DOHH2 (cell line): ENCODE results near the gene EIPR1.

Experiments
- H3F3A ChIP-seq: fragments of 200-600 bp; sonication (generic), shearing (Covaris generic); 2 replicates; pipeline ENCODE4 v1.6.0; 2016; ENCODE audit warnings: antibody characterized with exemption, mild to moderate bottlenecking; ENCODE audit not compliant: control insufficient read depth, insufficient read depth
- H3K27ac ChIP-seq: fragments of 200-600 bp; sonication (generic); 2 replicates; pipeline ENCODE4 v1.5.1; 2014; ENCODE audit warnings: low read depth, mild to moderate bottlenecking, low read length, moderate library complexity
- H3K27me3 ChIP-seq: fragments of 200-600 bp; sonication (generic); 2 replicates; pipeline ENCODE4 v1.6.1; 2014; ENCODE audit warnings: mild to moderate bottlenecking, low read length, mixed read lengths; ENCODE audit not compliant: control insufficient read depth
- H3K36me3 ChIP-seq: fragments of 200-600 bp; sonication (generic); 2 replicates; pipeline ENCODE4 v1.6.1; 2014; ENCODE audit warnings: mild to moderate bottlenecking, low read length, moderate library complexity, mixed read lengths; ENCODE audit not compliant: control insufficient read depth
- H3K4me1 ChIP-seq: fragments of 200-600 bp; sonication (generic); 2 replicates; pipeline ENCODE4 v1.6.1; 2014; ENCODE audit warnings: mild to moderate bottlenecking, low read length, mixed read lengths; ENCODE audit not compliant: control insufficient read depth
- H3K4me2 ChIP-seq: fragments of 200-600 bp; sonication (generic); 2 replicates; pipeline ENCODE4 v1.6.0; 2014; ENCODE audit warnings: mild to moderate bottlenecking, low read length, moderate library complexity
- H3K4me3 ChIP-seq: fragments of 200-600 bp; sonication (generic); 2 replicates; pipeline ENCODE4 v1.5.1; 2014; ENCODE audit warnings: mild to moderate bottlenecking, low read length, mixed read lengths
- H3K79me2 ChIP-seq: fragments of 200-600 bp; sonication (generic); 2 replicates; pipeline ENCODE4 v1.6.1; 2014; ENCODE audit warnings: mild to moderate bottlenecking, low read length, mixed read lengths; ENCODE audit not compliant: control insufficient read depth
- H3K9me2 ChIP-seq: fragments of 200-600 bp; sonication (generic); replicated peaks from 2 replicates; pipeline ENCODE4 v1.6.1; 2014; ENCODE audit warnings: mild to moderate bottlenecking, low read length, mixed read lengths; ENCODE audit not compliant: control insufficient read depth
- H3K9me3 ChIP-seq: fragments of 200-600 bp; sonication (generic); 2 replicates; pipeline ENCODE4 v1.6.1; 2014; ENCODE audit warnings: antibody characterized with exemption, low read length, mixed read lengths; ENCODE audit not compliant: control insufficient read depth, insufficient read depth
- H4K20me1 ChIP-seq: fragments of 200-600 bp; sonication (generic); 2 replicates; pipeline ENCODE4 v1.6.0; 2014; ENCODE audit warnings: low read depth, mild to moderate bottlenecking, antibody characterized with exemption, low read length, moderate library complexity; ENCODE audit not compliant: control insufficient read depth, insufficient read depth
- CTCF ChIP-seq: fragments of 200-600 bp; sonication (generic); IDR thresholded peaks from one replicate; pipeline ENCODE4 v1.5.1; 2014; ENCODE audit warnings: antibody characterized with exemption, mild to moderate bottlenecking, low read depth, low read length; ENCODE audit not compliant: poor library complexity, severe bottlenecking
- EZH2phosphoT487 ChIP-seq: fragments of 200-600 bp; sonication (generic); IDR thresholded peaks from 2 replicates; pipeline ENCODE4 v1.6.1; 2017; ENCODE audit warnings: borderline replicate concordance, mild to moderate bottlenecking, antibody characterized with exemption, low read length, moderate library complexity, mixed read lengths

EIPR1 gene

GRCh38 chr2:3305431-3305830 is 72.2 kb downstream of the EIPR1 start:
- Histone ChIP-seq H3K27ac (no peak overlapping the region), H3K79me2 (0 out of 2 replicates have a peak, but pooled peaks cover 3% of the 10 kb centered on the region), H3K27me3 (no peaks in the 10 kb centered on the region), H3K4me2 (no peak overlapping the region), H3K9me3 (no peaks in the 10 kb centered on the region), H4K20me1 (no peaks in the 10 kb centered on the region), H3K36me3 (peaks cover 10% of the 10 kb centered on the region), H3K4me3 (no peak overlapping the region), H3K9me2 (no peaks in the 10 kb centered on the region), H3K4me1 (peaks cover 7% of the 10 kb centered on the region), H3F3A (no peaks in the 10 kb centered on the region)
- TF ChIP-seq EZH2phosphoT487 (no peak), CTCF (no peak)

- H3K27ac ChIP-seq = no peak overlapping the region
- no peaks in the 10 kb centered on the region for H3K9me3 ChIP-seq
- no peaks in the 10 kb centered on the region for H3F3A ChIP-seq
- TF ChIP-seq CTCF = peak; percentile 90
- TF ChIP-seq EZH2phosphoT487 = no peak
- no peaks in the 10 kb centered on the region for H3K9me2 ChIP-seq
- peaks cover 7% of the 10 kb centered on the region for H3K4me1 ChIP-seq
- H3K4me2 ChIP-seq = peak overlapping the region; percentile 45
- peak overlapping the region; percentile 23; the same call in 1 of the 2 replicates for H3K4me3 ChIP-seq
- H3K27me3 ChIP-seq = no peaks in the 10 kb centered on the region
- H3K36me3 ChIP-seq = peaks cover 10% of the 10 kb centered on the region
- H3K79me2 ChIP-seq = no peaks in the 10 kb centered on the region
- H4K20me1 ChIP-seq = no peaks in the 10 kb centered on the region
Measured at GRCh38 chr2:3303583-3304406, 73.8 kb downstream of the EIPR1 start.

GRCh38 chr2:3302751-3303582 is 74.7 kb downstream of the EIPR1 start:
- H3F3A ChIP-seq = no peaks in the 10 kb centered on the region
- H3K36me3 ChIP-seq = peaks cover 10% of the 10 kb centered on the region
- no peaks in the 10 kb centered on the region for H3K9me2 ChIP-seq
- H3K27ac ChIP-seq = no peak overlapping the region
- no peaks in the 10 kb centered on the region for H4K20me1 ChIP-seq
- TF ChIP-seq EZH2phosphoT487 = no peak
- no peak for TF ChIP-seq CTCF
- peaks cover 7% of the 10 kb centered on the region for H3K4me1 ChIP-seq
- H3K4me2 ChIP-seq = peak overlapping the region; percentile 45
- H3K9me3 ChIP-seq = no peaks in the 10 kb centered on the region
- H3K4me3 ChIP-seq = peak overlapping the region; percentile 23; the same call in 1 of the 2 replicates
- no peaks in the 10 kb centered on the region for H3K79me2 ChIP-seq
- no peaks in the 10 kb centered on the region for H3K27me3 ChIP-seq
